K562 (cell line): ENCODE data around the gene CBX3. TPM values are rescaled to one million over a fixed set of nuclear protein-coding genes. Genes with fewer than 3 reads are reported as not detected.
A peak's percentile ranks its signal among the peaks of the same experiment; 100 is the strongest.

Experiments used
- BRD9 ChIP-seq: fragments of 450-650 bp; IDR thresholded peaks from 2 replicates; pipeline ENCODE4 v1.6.1; 2018; ENCODE audit warnings: low read depth; ENCODE audit not compliant: partially characterized antibody
- CAMTA2 ChIP-seq: fragments of 250-450 bp; sonication (Bioruptor Pico); conservative IDR thresholded peaks from 2 replicates; pipeline ENCODE4 v1.5.1; 2022
- CBX2 ChIP-seq: fragments of 200-600 bp; sonication (generic); IDR thresholded peaks from one replicate; pipeline ENCODE4 v1.6.1; 2012; ENCODE audit warnings: mild to moderate bottlenecking, low read length, inconsistent platforms; ENCODE audit not compliant: insufficient read depth, poor library complexity, severe bottlenecking
- ETS2 ChIP-seq: IDR thresholded peaks from 2 replicates; pipeline ENCODE4 v1.6.1; 2016; ENCODE audit warnings: borderline replicate concordance, missing genetic modification characterization, mild to moderate bottlenecking, moderate library complexity, missing compliant biosample characterization; ENCODE audit not compliant: poor library complexity, severe bottlenecking
- GABPA ChIP-seq: fragments of 200-800 bp; sonication (Bioruptor generic); conservative IDR thresholded peaks from 2 replicates; pipeline ENCODE4 v1.6.1; 2016; ENCODE audit warnings: low read depth, missing genetic modification characterization, missing compliant biosample characterization
- HCFC1 ChIP-seq: IDR thresholded peaks from 2 replicates; pipeline ENCODE4 v1.6.1; 2012; ENCODE audit warnings: low read depth, low read length, improper control_type of control experiment
- HDAC1 ChIP-seq, 2 experiments: fragments of 450-650 bp; IDR thresholded peaks; 2 replicates each; pipeline ENCODE4 v1.6.1; 2016 to 2017; ENCODE audit warnings: inconsistent platforms in 1 of 2, mild to moderate bottlenecking in 1 of 2, moderate library complexity in 1 of 2
- KDM1A ChIP-seq, 2 experiments: fragments of 450-650 bp; IDR thresholded peaks; 2 replicates each; pipeline ENCODE4 v1.6.1; 2016; ENCODE audit warnings: mild to moderate bottlenecking in 2 of 2
- MAFG ChIP-seq: fragments of 450-650 bp; conservative IDR thresholded peaks from 2 replicates; pipeline ENCODE4 v1.6.1; 2016; ENCODE audit warnings: missing genetic modification characterization, missing compliant biosample characterization
- NELFE ChIP-seq: IDR thresholded peaks from 2 replicates; pipeline ENCODE4 v1.6.1; 2011; ENCODE audit warnings: mild to moderate bottlenecking; ENCODE audit not compliant: insufficient read depth, insufficient read length
- PRDM10 ChIP-seq: fragments of 450-650 bp; IDR thresholded peaks from 2 replicates; pipeline ENCODE4 v1.6.1; 2018; ENCODE audit not compliant: partially characterized antibody
- PTBP1 ChIP-seq: fragments of 200-400 bp; formaldehyde crosslinking; IDR thresholded peaks from 2 replicates; pipeline ENCODE4 v1.6.1; 2017; ENCODE audit warnings: low read depth, low read length
- PYGO2 ChIP-seq: fragments of 450-650 bp; IDR thresholded peaks from 2 replicates; pipeline ENCODE4 v1.6.1; 2016; ENCODE audit warnings: mild to moderate bottlenecking, missing genetic modification characterization, moderate library complexity, missing compliant biosample characterization
- RCOR1 ChIP-seq, 2 experiments: IDR thresholded peaks; 2 replicates each; pipeline ENCODE4 v1.6.1; 2012; ENCODE audit warnings: low read depth in 2 of 2, low read length in 2 of 2, borderline replicate concordance in 1 of 2, improper control_type of control experiment in 1 of 2
- STAT5A ChIP-seq: IDR thresholded peaks from 2 replicates; pipeline ENCODE4 v1.6.1; 2012; ENCODE audit warnings: low read length, inconsistent platforms, borderline replicate concordance
- THRAP3 ChIP-seq: fragments of 450-650 bp; IDR thresholded peaks from 2 replicates; pipeline ENCODE4 v1.6.1; 2016; ENCODE audit warnings: mild to moderate bottlenecking, inconsistent platforms, borderline replicate concordance
- TSHZ1 ChIP-seq: fragments of 250-450 bp; sonication (Bioruptor Pico); IDR thresholded peaks from 2 replicates; pipeline ENCODE4 v1.4.0; 2020; ENCODE audit warnings: mild to moderate bottlenecking, moderate library complexity
- ZNF253 ChIP-seq: fragments of 250-450 bp; sonication (Bioruptor Pico); conservative IDR thresholded peaks from 2 replicates; pipeline ENCODE4 v1.6.1; 2021; ENCODE audit warnings: mild to moderate bottlenecking
- polyA plus RNA-seq, 8 experiments: library from polyadenylated mRNA; depleted of rRNA in 4 of 8; stranded (reverse) in 5 of 8; unstranded in 3 of 8; fragments of >200 nt; fragmentation: Nextera tagmentation in 2 of 8; fragmentation: Illumina TruSeq in 1 of 8; extraction: Ambion mirVana in 2 of 8; extraction: Trizol in 1 of 8; gene quantifications; 2 replicates each; pipeline versions ENCODE4 v1.2.1 to v1.2.3, GENCODE V29; 2011 to 2014; ENCODE audit warnings: inconsistent platforms in 1 of 8, missing spikeins in 1 of 8
- total RNA-seq, 7 experiments: library from RNA; depleted of rRNA in 6 of 7; stranded (reverse); fragments of >200 nt in 6 of 7; fragmentation: Illumina TruSeq in 2 of 7; extraction: Trizol in 2 of 7; gene quantifications; 2 replicates each; pipeline versions ENCODE4 v1.2.1 to v1.2.3, GENCODE V29; 2011 to 2021; ENCODE audit warnings: low replicate concordance in 1 of 7
- TF ChIP-seq, protein P1 (sequence below): fragments of 250-450 bp; sonication (Bioruptor Pico); IDR thresholded peaks from 2 replicates; pipeline ENCODE4 v1.5.0; 2021
- TF ChIP-seq, protein P2 (sequence below): fragments of 250-450 bp; sonication (Bioruptor Pico); IDR thresholded peaks from 2 replicates; pipeline ENCODE4 v1.9.0; 2021; ENCODE audit warnings: mild to moderate bottlenecking

CBX3 gene
- total and polyA plus RNA-seq, 9 of the 15 experiments (the other 6 are each of a cell fraction or from before 2014, with no cell fraction given), result 198 to 413 (median 328) TPM

DNA sequence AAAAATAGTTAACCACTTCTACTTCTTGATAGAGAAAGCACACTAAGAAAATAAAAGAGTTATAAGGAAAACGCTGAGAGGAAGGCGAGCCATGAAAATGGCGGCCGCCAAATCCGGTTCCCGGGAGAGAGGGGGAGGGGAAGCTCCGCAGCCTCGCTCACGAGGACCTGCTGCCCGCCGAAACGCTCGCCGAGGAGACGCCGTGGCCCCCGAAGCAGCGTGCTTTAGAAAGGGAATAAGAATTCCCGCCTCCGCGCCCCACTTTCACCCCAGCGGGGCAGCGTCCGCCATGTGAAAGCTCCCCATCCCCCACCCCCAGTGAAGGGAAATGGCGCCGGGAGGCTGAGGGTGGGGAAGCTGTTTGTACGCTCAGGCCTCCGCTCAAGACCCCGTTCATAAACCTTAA, 1.5 kb upstream of the CBX3 start (continued):
- TF ChIP-seq, protein P1, sequence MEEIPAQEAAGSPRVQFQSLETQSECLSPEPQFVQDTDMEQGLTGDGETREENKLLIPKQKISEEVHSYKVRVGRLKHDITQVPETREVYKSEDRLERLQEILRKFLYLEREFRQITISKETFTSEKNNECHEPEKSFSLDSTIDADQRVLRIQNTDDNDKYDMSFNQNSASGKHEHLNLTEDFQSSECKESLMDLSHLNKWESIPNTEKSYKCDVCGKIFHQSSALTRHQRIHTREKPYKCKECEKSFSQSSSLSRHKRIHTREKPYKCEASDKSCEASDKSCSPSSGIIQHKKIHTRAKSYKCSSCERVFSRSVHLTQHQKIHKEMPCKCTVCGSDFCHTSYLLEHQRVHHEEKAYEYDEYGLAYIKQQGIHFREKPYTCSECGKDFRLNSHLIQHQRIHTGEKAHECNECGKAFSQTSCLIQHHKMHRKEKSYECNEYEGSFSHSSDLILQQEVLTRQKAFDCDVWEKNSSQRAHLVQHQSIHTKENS, result no peak
- no peak for TF ChIP-seq ZNF253 (CRISPR knock-in tag)
- TF ChIP-seq NELFE, result no peak
- no peak for TF ChIP-seq PRDM10
- TF ChIP-seq, protein P2, sequence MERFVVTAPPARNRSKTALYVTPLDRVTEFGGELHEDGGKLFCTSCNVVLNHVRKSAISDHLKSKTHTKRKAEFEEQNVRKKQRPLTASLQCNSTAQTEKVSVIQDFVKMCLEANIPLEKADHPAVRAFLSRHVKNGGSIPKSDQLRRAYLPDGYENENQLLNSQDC (CRISPR knock-in tag), result no peak
- no peak for TF ChIP-seq THRAP3
- 0 out of 2 replicates have a peak, but pooled peaks have one; percentile 0 for TF ChIP-seq HCFC1
- TF ChIP-seq ETS2 (tag), result no peak
- peak in 1 of 2 experiments; percentile 58; a peak in 1 of 4 replicates for TF ChIP-seq KDM1A (IDR thresholded peaks at IDR 0.05)
- TF ChIP-seq CBX2, result no peak
- TF ChIP-seq GABPA (tag), result peak; percentile 61
- TF ChIP-seq RCOR1 (IDR thresholded peaks at IDR 0.05; ENCODE audit: borderline replicate concordance in 1 of 2, low read depth in 2 of 2, low read length in 2 of 2), result no peak
- TF ChIP-seq CAMTA2 (CRISPR knock-in tag), result no peak
- TF ChIP-seq MAFG (tag), result no peak
- no peak for TF ChIP-seq PYGO2
- no peak for TF ChIP-seq HDAC1 (IDR thresholded peaks at IDR 0.05)
- TF ChIP-seq BRD9, result peak; percentile 67
- no peak for TF ChIP-seq TSHZ1 (CRISPR knock-in tag)
- no peak for TF ChIP-seq STAT5A
- no peak; the same call in 1 of the 2 replicates for TF ChIP-seq PTBP1
